ENCODE results near the gene SLC25A11. TPM values are rescaled to one million over a fixed set of nuclear protein-coding genes. Genes with fewer than 3 reads are reported as not detected.

SLC25A11 gene
- total RNA-seq, 1 experiment from 2014 or later: 38.4 TPM

GRCh38 chr17:4947411-4948165 is 7.7 kb upstream of the SLC25A11 start:
- peak overlapping the region; percentile 89 for H3K4me3 Mint-ChIP-seq (ENCODE audit: low read depth, unreplicated experiment)
- CTCF ChIA-PET: interaction anchor here (0.7 kb wide), 1 partner anchor 156 kb away, joined by 4 read pairs; no protein-coding TSS in a partner anchor

GRCh38 chr17:4947010-4947410 is 7.2 kb upstream of the SLC25A11 start:
- DNase-seq: no peak
- CTCF ChIA-PET: interaction anchor here (0.7 kb wide), 1 partner anchor 157 kb away, joined by 4 read pairs; no protein-coding TSS in a partner anchor
- no peak for TF ChIP-seq CTCF (IDR thresholded peaks at IDR 0.05; ENCODE audit: unreplicated experiment)
- H3K36me3 Mint-ChIP-seq (ENCODE audit: insufficient read depth, unreplicated experiment): peaks cover 73% of the 10 kb centered on the region
- H3K27ac Mint-ChIP-seq (ENCODE audit: unreplicated experiment): peak overlapping the region; percentile 98
- BruUV-seq (replicated peaks): no TSS peak
- H3K9me3 Mint-ChIP-seq (ENCODE audit: low read depth, unreplicated experiment): no peaks in the 10 kb centered on the region
- peaks cover 30% of the 10 kb centered on the region for H3K4me1 Mint-ChIP-seq (ENCODE audit: low read depth, unreplicated experiment)
- intact Hi-C loops (cut with micrococcal nuclease; ENCODE audit: unreplicated experiment): no loop called here
- peak overlapping the region; percentile 89 for H3K4me3 Mint-ChIP-seq (ENCODE audit: low read depth, unreplicated experiment)
- no peaks in the 10 kb centered on the region for H3K27me3 Mint-ChIP-seq (ENCODE audit: unreplicated experiment)

More at GRCh38 chr17:4947411-4948165, 7.7 kb upstream of the SLC25A11 start:
- DNase-seq: peak; percentile 44
- H3K27ac Mint-ChIP-seq (ENCODE audit: unreplicated experiment): peak overlapping the region; percentile 98
- peaks cover 28% of the 10 kb centered on the region for H3K4me1 Mint-ChIP-seq (ENCODE audit: low read depth, unreplicated experiment)
- H3K9me3 Mint-ChIP-seq (ENCODE audit: low read depth, unreplicated experiment): no peaks in the 10 kb centered on the region
- no peak for TF ChIP-seq CTCF (IDR thresholded peaks at IDR 0.05; ENCODE audit: unreplicated experiment)
- H3K36me3 Mint-ChIP-seq (ENCODE audit: insufficient read depth, unreplicated experiment): peaks cover 67% of the 10 kb centered on the region
- intact Hi-C loops (cut with micrococcal nuclease; ENCODE audit: unreplicated experiment): no loop called here
- no TSS peak for BruUV-seq (replicated peaks)
- H3K27me3 Mint-ChIP-seq (ENCODE audit: unreplicated experiment): no peaks in the 10 kb centered on the region

GRCh38 chr17:4946312-4946976 is 6.6 kb upstream of the SLC25A11 start:
- TSS peak; percentile 76 for BruUV-seq (replicated peaks)
- H3K4me1 Mint-ChIP-seq (ENCODE audit: low read depth, unreplicated experiment): peaks cover 36% of the 10 kb centered on the region
- H3K9me3 Mint-ChIP-seq (ENCODE audit: low read depth, unreplicated experiment): no peaks in the 10 kb centered on the region
- peak overlapping the region; percentile 89 for H3K4me3 Mint-ChIP-seq (ENCODE audit: low read depth, unreplicated experiment)
- no peak for TF ChIP-seq CTCF (IDR thresholded peaks at IDR 0.05; ENCODE audit: unreplicated experiment)
- H3K36me3 Mint-ChIP-seq (ENCODE audit: insufficient read depth, unreplicated experiment): peaks cover 78% of the 10 kb centered on the region
- CTCF ChIA-PET: interaction anchor here (0.7 kb wide), 1 partner anchor 157 kb away, joined by 4 read pairs; no protein-coding TSS in a partner anchor
- intact Hi-C loops (cut with micrococcal nuclease; ENCODE audit: unreplicated experiment): no loop called here
- no peak for DNase-seq
- no peaks in the 10 kb centered on the region for H3K27me3 Mint-ChIP-seq (ENCODE audit: unreplicated experiment)
- H3K27ac Mint-ChIP-seq (ENCODE audit: unreplicated experiment): peak overlapping the region; percentile 98

GRCh38 chr17:4945944-4946280 is 6.1 kb upstream of the SLC25A11 start:
- intact Hi-C loops (cut with micrococcal nuclease; ENCODE audit: unreplicated experiment): no loop called here
- Mint-ChIP-seq H3K36me3 (ENCODE audit: insufficient read depth, unreplicated experiment) (peaks cover 84% of the 10 kb centered on the region), H3K4me3 (ENCODE audit: low read depth, unreplicated experiment) (peak overlapping the region; percentile 89)

More at GRCh38 chr17:4945944-4946280, 6.1 kb upstream of the SLC25A11 start:
- peaks cover 36% of the 10 kb centered on the region for H3K4me1 Mint-ChIP-seq (ENCODE audit: low read depth, unreplicated experiment)
- no peaks in the 10 kb centered on the region for H3K9me3 Mint-ChIP-seq (ENCODE audit: low read depth, unreplicated experiment)
- DNase-seq: no peak
- peak overlapping the region; percentile 98 for H3K27ac Mint-ChIP-seq (ENCODE audit: unreplicated experiment)
- no TSS peak for BruUV-seq (replicated peaks)
- TF ChIP-seq CTCF (IDR thresholded peaks at IDR 0.05; ENCODE audit: unreplicated experiment): no peak
- CTCF ChIA-PET: no interaction called here
- H3K27me3 Mint-ChIP-seq (ENCODE audit: unreplicated experiment): no peaks in the 10 kb centered on the region

Measured in Calu3 (cell line).